SKM-1 (cell line): ENCODE data around the gene BHLHE41.

Source experiments
- DNase-seq: peaks from one replicate; lab custom pipeline; 2025; ENCODE audit not compliant: unreplicated experiment; lab: John Stamatoyannopoulos, UW

The BHLHE41 gene

DNA sequence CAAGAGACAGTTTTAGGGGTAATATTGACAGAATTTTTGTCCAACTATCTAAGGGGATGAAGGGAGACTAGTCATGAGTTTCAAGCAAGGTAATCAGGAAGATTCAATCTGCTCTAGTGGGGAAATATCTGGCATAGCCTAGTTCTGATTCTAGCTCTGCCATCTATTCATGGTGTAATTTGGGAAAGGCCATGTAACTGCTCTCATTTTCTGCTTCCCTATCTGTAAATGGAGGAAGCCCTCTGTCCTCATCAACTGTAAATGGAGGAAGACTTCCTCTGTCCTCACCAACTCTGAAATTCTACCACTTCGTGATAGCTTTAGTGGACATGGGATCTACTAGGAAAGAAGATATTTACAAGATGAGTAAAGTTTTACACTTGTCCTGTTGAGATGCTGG lies 37.9 kb downstream of the BHLHE41 start:
- DNase-seq: no peak

DNA sequence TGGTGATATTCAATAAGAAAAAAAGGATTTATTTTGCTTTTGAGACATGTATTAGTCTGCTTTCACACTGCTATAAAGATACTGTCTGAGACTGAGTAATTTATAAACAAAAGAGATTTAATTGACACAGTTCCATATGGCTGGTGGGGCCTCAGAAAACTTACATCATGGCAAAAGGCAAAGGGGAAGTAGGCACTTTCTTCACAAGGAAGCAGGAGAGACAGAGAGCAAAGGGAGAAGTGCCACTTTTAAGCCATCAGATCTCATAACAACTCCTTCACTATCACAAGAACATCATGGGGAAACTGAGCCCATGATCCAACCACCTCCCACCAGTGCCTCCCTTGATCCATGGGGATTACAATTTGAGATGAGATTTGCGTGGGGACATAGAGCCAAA lies 43.9 kb downstream of the BHLHE41 start:
- DNase-seq: peak; percentile 11

DNA sequence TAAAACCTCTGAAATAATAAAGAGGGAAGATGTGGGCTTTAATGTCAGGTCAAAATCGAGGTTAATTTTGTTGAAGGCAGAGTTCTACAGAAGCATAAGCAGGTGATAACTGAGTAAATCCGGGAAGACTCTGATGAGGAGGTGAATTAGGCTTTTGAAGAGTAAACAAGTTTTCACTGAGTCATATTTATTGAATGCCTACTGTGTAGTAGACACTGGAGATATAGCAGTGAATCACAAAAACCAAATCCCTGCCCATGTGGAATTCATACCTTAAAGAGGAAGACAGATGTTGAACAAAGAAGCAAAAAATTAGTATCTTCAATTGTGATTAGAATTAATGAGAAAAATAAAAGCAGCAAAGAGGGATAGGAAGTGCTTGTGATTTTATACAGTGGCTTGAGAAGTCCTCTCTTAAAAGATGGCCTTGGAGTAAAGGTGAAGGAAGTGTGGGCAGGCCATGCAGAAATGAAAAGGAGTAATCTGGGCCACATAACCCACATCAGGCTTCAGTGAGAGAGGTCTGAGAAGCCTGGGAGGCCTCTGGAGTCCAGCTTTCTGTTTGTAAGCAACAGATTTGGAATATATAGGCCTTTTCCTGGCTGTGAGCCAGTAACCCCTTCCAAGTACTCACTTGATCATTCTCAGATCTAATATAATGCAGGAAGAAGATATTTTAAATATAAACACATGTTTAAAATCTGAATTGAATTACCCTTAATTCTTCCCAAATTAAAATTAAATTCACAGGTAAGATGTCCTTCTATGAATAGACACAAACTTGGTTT lies 46.7 kb downstream of the BHLHE41 start:
- no peak for DNase-seq
